GM21528 (cell line): ENCODE measurements around the gene HNF4A.
A peak's percentile ranks its signal among the peaks of the same experiment; 100 is the strongest.
"Not testable (repeated sequence)": the region's sequence is repeated elsewhere in the genome, so short reads cannot be mapped to it uniquely, and the experiment has no call there.

ENCODE experiments used
- ATAC-seq: cut with Tn5 transposase; IDR thresholded peaks from one replicate; pipeline ENCODE4 v1.9.1; 2021; ENCODE audit warnings: mild to moderate bottlenecking, moderate library complexity; ENCODE audit not compliant: unreplicated experiment, low FRiP score

Gene HNF4A

GRCh38 chr20:44355498-44356352 lies at the start of gene HNF4A:
TSS of gene HNF4A (plus strand) at chr20:44355699. CDS start at chr20:44355805, 106 bp downstream.
- no peak for ATAC-seq

GRCh38 chr20:44306927-44307326 lies 48.6 kb upstream of the HNF4A start:
- ATAC-seq: no peak

GRCh38 chr20:44309763-44310663 lies 45.5 kb upstream of the HNF4A start:
- no peak for ATAC-seq

- ATAC-seq: peak; percentile 87
These were observed 44.5 kb upstream of the HNF4A start, which contains the start of gene FITM2 for GRCh38 chr20:44310664-44311639. TSS of gene FITM2 (minus strand) at chr20:44311202. CDS start at chr20:44311148, 54 bp downstream.

- no peak for ATAC-seq
These were observed 40.6 kb upstream of the HNF4A start for GRCh38 chr20:44314870-44315269.

- ATAC-seq: no peak
These were observed 35.6 kb upstream of the HNF4A start for GRCh38 chr20:44319839-44320422.

GRCh38 chr20:44324343-44324742 lies 31.2 kb upstream of the HNF4A start:
- no peak for ATAC-seq

GRCh38 chr20:44326391-44327159 lies 28.9 kb upstream of the HNF4A start:
- ATAC-seq: no peak

GRCh38 chr20:44327748-44328147 lies 27.8 kb upstream of the HNF4A start:
- not testable (repeated sequence) for ATAC-seq

- ATAC-seq: no peak
These were observed 27.1 kb upstream of the HNF4A start for GRCh38 chr20:44328428-44328827.

- ATAC-seq: no peak
These were observed 24.3 kb upstream of the HNF4A start for GRCh38 chr20:44331201-44331600.

- no peak for ATAC-seq
These were observed 21.2 kb upstream of the HNF4A start for GRCh38 chr20:44334306-44334705.

GRCh38 chr20:44334709-44335108 lies 20.8 kb upstream of the HNF4A start:
- ATAC-seq: no peak

- ATAC-seq: no peak
These were observed 19.8 kb upstream of the HNF4A start for GRCh38 chr20:44335675-44336074.

- ATAC-seq: no peak
These were observed 19.4 kb upstream of the HNF4A start for GRCh38 chr20:44336086-44336485.

GRCh38 chr20:44336725-44337380 lies 18.6 kb upstream of the HNF4A start, which contains the start of gene R3HDML:
TSS of gene R3HDML (plus strand) at chr20:44337043. CDS start at chr20:44337158, 115 bp downstream.
- ATAC-seq: no peak

- no peak for ATAC-seq
These were observed 13.3 kb upstream of the HNF4A start for GRCh38 chr20:44342248-44342647.

GRCh38 chr20:44343162-44343675 lies 12.3 kb upstream of the HNF4A start:
- ATAC-seq: no peak
